Caco-2 (cell line): ENCODE results near the gene SLC4A4. TPM values are rescaled to one million over a fixed set of nuclear protein-coding genes. Genes with fewer than 3 reads are reported as not detected.

ENCODE experiments used
- BruUV-seq: library from RNA; stranded (reverse); fragments of 400-500 nt; replicated peaks from 2 replicates; lab custom pipeline; 2021; lab: Mats Ljungman, UMichigan
- CTCF ChIA-PET: fragments of 300-600 bp; sonication (Branson Sonifier 250); formaldehyde crosslinking; loops from one replicate; lab custom pipeline; 2022; ENCODE audit warnings: antibody characterized with exemption; lab: Charles Lee
- POLR2A ChIA-PET: fragments of 300-600 bp; sonication (Branson Sonifier 250); formaldehyde crosslinking; loops from one replicate; lab custom pipeline; 2022; ENCODE audit warnings: antibody characterized with exemption; lab: Charles Lee
- DNase-seq, 2 experiments: peaks; one replicate each; pipeline versions ENCODE4 v3.0.0 to v3.0.0-alpha.2; 2020 to 2022
- H3K27me3 ChIP-seq: replicated peaks from 2 replicates; pipeline ENCODE4 v1.6.0; 2011; ENCODE audit warnings: low read length; ENCODE audit not compliant: control insufficient read depth, insufficient read depth
- H3K36me3 ChIP-seq: 2 replicates; pipeline ENCODE4 v1.5.1; 2011; ENCODE audit warnings: low read length; ENCODE audit not compliant: control insufficient read depth, insufficient read depth
- H3K4me1 ChIP-seq: fragments of 250-450 bp; sonication (Bioruptor Pico); 2 replicates; pipeline ENCODE4 v1.5.1; 2020; ENCODE audit warnings: mild to moderate bottlenecking
- H3K4me3 ChIP-seq: 2 replicates; pipeline ENCODE4 v1.5.1; 2011; ENCODE audit warnings: low read depth, mild to moderate bottlenecking, control low read depth, low read length
- H3K9me3 ChIP-seq: fragments of 250-450 bp; sonication (Bioruptor Pico); 2 replicates; pipeline ENCODE4 v1.5.1; 2020; ENCODE audit warnings: mild to moderate bottlenecking, moderate library complexity
- H3K27ac Mint-ChIP-seq: one replicate; pipeline ENCODE4 v1.8.0; 2022; ENCODE audit warnings: mixed read lengths; ENCODE audit not compliant: unreplicated experiment
- H3K27me3 Mint-ChIP-seq: one replicate; pipeline ENCODE4 v1.8.0; 2022; ENCODE audit warnings: mixed read lengths; ENCODE audit not compliant: insufficient read depth, unreplicated experiment
- H3K36me3 Mint-ChIP-seq: one replicate; pipeline ENCODE4 v1.8.0; 2022; ENCODE audit warnings: mild to moderate bottlenecking, mixed read lengths; ENCODE audit not compliant: insufficient read depth, unreplicated experiment
- H3K4me1 Mint-ChIP-seq: one replicate; pipeline ENCODE4 v1.8.0; 2022; ENCODE audit warnings: low read depth, mixed read lengths; ENCODE audit not compliant: unreplicated experiment
- H3K4me3 Mint-ChIP-seq: one replicate; pipeline ENCODE4 v1.8.0; 2022; ENCODE audit warnings: mild to moderate bottlenecking, moderate library complexity, mixed read lengths; ENCODE audit not compliant: unreplicated experiment
- H3K9me3 Mint-ChIP-seq: one replicate; pipeline ENCODE4 v1.8.0; 2022; ENCODE audit warnings: mixed read lengths; ENCODE audit not compliant: unreplicated experiment
- intact Hi-C: fragments of 100-400 bp; cut with micrococcal nuclease; formaldehyde crosslinking; loops from one replicate; pipeline ENCODE4 v1.10.0; 2022; ENCODE audit not compliant: unreplicated experiment
- total RNA-seq: library from RNA; stranded (reverse); gene quantifications from 2 replicates; pipeline ENCODE4 v1.2.3, GENCODE V29; 2022
- TF ChIP-seq, protein P1 (sequence below), 2 experiments: fragments of 200-600 bp in 1 of 2; IDR thresholded peaks; 1 replicate in 1 of 2; 2 replicates in 1 of 2; pipeline versions ENCODE4 v1.5.1 to v1.8.0; 2011 to 2022; ENCODE audit warnings: antibody characterized with exemption in 1 of 2, control low read depth in 1 of 2, inconsistent platforms in 1 of 2, low read depth in 1 of 2, low read length in 1 of 2, mild to moderate bottlenecking in 1 of 2, moderate library complexity in 1 of 2; ENCODE audit not compliant: insufficient read depth in 1 of 2, severe bottlenecking in 1 of 2, unreplicated experiment in 1 of 2

Gene SLC4A4
- total RNA-seq, 1 experiment from 2014 or later = 0.29 TPM

DNA sequence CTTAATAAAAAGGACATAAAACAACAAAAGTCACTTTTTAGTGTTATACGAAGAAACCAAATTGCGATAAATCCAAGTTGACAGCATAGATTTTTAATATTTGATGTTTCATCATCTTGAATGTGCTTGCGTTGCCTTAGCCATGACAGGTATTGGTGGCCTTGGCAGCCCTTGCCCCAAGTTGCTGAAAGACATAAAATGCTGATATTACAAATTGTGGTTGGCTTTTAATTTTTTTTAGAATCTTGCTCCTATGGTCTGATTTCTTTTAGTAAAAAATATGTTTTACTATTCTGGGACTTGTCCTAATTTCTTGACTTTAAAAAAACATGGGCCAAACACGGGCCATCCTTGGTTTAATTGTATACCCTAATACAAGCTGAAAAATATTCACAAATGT lies 122.6 kb downstream of the SLC4A4 start:
- DNase-seq = no peak
- Histone ChIP-seq H3K27me3 (no peaks in the 10 kb centered on the region), H3K36me3 (no peaks in the 10 kb centered on the region), H3K4me1 (no peaks in the 10 kb centered on the region), H3K9me3 (no peaks in the 10 kb centered on the region), H3K4me3 (no peak overlapping the region)
- BruUV-seq = no TSS peak
- no peak overlapping the region for H3K4me3 Mint-ChIP-seq
- H3K27me3 Mint-ChIP-seq = no peaks in the 10 kb centered on the region
- POLR2A ChIA-PET = no interaction called here
- CTCF ChIA-PET = interaction anchor here (0.7 kb wide), 1 partner anchor 12 kb away, joined by 11 read pairs; no protein-coding TSS in a partner anchor
- no peak overlapping the region for H3K27ac Mint-ChIP-seq
- intact Hi-C loops = no loop called here
- no peaks in the 10 kb centered on the region for H3K9me3 Mint-ChIP-seq
- no peaks in the 10 kb centered on the region for H3K4me1 Mint-ChIP-seq
- TF ChIP-seq, protein P1, sequence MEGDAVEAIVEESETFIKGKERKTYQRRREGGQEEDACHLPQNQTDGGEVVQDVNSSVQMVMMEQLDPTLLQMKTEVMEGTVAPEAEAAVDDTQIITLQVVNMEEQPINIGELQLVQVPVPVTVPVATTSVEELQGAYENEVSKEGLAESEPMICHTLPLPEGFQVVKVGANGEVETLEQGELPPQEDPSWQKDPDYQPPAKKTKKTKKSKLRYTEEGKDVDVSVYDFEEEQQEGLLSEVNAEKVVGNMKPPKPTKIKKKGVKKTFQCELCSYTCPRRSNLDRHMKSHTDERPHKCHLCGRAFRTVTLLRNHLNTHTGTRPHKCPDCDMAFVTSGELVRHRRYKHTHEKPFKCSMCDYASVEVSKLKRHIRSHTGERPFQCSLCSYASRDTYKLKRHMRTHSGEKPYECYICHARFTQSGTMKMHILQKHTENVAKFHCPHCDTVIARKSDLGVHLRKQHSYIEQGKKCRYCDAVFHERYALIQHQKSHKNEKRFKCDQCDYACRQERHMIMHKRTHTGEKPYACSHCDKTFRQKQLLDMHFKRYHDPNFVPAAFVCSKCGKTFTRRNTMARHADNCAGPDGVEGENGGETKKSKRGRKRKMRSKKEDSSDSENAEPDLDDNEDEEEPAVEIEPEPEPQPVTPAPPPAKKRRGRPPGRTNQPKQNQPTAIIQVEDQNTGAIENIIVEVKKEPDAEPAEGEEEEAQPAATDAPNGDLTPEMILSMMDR (IDR thresholded peaks at IDR 0.05; ENCODE audit: insufficient read depth in 1 of 2, low read depth in 1 of 2, low read length in 1 of 2, severe bottlenecking in 1 of 2, unreplicated experiment in 1 of 2) = no peak
- H3K36me3 Mint-ChIP-seq = no peaks in the 10 kb centered on the region

DNA sequence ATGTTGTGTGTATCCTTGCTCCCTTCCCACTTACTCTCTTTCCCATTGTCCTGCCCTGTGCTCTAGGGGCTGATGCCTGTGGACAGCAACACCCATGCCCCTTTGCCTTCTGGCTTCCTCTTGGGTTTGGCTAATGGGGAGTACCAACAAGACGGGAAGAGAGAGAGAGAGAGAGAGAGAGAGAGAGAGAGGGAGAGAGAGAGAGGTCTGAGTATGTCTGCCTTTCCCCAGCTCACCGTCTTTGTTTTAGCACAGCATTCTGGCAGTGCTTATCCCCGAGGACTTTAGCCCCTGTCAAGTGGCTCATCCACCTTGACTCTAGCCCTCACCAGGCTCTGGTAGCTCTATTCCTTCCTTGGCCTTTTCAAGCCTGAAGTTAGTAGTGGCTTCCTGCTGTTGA lies 128.0 kb downstream of the SLC4A4 start:
- POLR2A ChIA-PET = no interaction called here
- Mint-ChIP-seq H3K27ac (no peak overlapping the region), H3K4me3 (no peak overlapping the region), H3K27me3 (no peaks in the 10 kb centered on the region), H3K36me3 (no peaks in the 10 kb centered on the region), H3K9me3 (no peaks in the 10 kb centered on the region), H3K4me1 (no peaks in the 10 kb centered on the region)
- TF ChIP-seq, protein P1 (IDR thresholded peaks at IDR 0.05; ENCODE audit: insufficient read depth in 1 of 2, low read depth in 1 of 2, low read length in 1 of 2, severe bottlenecking in 1 of 2, unreplicated experiment in 1 of 2) = no peak
- Histone ChIP-seq H3K4me1 (no peaks in the 10 kb centered on the region), H3K27me3 (no peaks in the 10 kb centered on the region), H3K9me3 (no peaks in the 10 kb centered on the region), H3K36me3 (no peaks in the 10 kb centered on the region), H3K4me3 (no peak overlapping the region)
- BruUV-seq = no TSS peak
- intact Hi-C loops = no loop called here
- CTCF ChIA-PET = no interaction called here
- DNase-seq = no peak

DNA sequence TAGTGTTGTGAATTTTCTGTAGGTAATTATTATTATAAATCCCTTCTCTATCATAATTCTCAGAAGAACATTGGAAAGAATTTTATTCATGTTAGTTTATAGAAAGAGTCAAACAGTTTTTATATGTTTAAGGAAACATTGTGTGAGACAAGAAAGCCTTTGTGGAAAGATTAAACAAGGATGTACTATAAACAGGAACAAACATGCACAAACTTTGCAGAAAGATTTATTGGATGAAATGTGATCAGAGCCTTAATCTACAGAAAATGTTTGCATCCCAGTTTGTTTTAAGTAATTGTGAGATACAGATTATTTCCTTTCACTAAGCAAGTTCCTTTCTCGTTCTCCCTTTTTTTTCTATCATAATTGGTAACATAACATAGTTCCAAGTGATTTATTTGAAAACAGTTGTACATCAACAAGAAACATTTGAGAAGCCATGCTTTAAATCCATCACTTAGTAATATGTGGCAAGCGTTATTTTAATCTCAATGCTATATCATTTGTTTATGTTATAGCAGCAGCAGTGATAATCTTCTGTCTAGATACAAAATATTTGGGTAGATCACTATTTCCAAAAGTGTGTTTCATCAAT lies 129.4 kb downstream of the SLC4A4 start:
- DNase-seq = no peak
- Mint-ChIP-seq H3K9me3 (no peaks in the 10 kb centered on the region), H3K4me1 (no peaks in the 10 kb centered on the region), H3K27me3 (no peaks in the 10 kb centered on the region), H3K27ac (no peak overlapping the region), H3K4me3 (no peak overlapping the region), H3K36me3 (no peaks in the 10 kb centered on the region)
- Histone ChIP-seq H3K27me3 (no peaks in the 10 kb centered on the region), H3K36me3 (no peaks in the 10 kb centered on the region), H3K4me3 (no peak overlapping the region), H3K4me1 (no peaks in the 10 kb centered on the region), H3K9me3 (no peaks in the 10 kb centered on the region)
- ChIA-PET CTCF (no interaction called here), POLR2A (no interaction called here)
- TF ChIP-seq, protein P1 (IDR thresholded peaks at IDR 0.05; ENCODE audit: insufficient read depth in 1 of 2, low read depth in 1 of 2, low read length in 1 of 2, severe bottlenecking in 1 of 2, unreplicated experiment in 1 of 2) = no peak
- no TSS peak for BruUV-seq
- intact Hi-C loops = no loop called here
